Tibial artery (tissue), 4 donors: ENCODE measurements around the gene RETREG1.

Experiments
- DNase-seq, 2 donors: peaks; one replicate each; pipeline ENCODE4 v3.0.0-alpha.2; 2019
- H3K27ac ChIP-seq, 2 donors: fragments of 200-600 bp; sonication (generic) in 1 of 2; 1 replicate in 1 of 2; 2 replicates in 1 of 2; pipeline ENCODE4 v1.5.1; 2018 to 2019; ENCODE audit warnings: mild to moderate bottlenecking in 1 of 2
- H3K27me3 ChIP-seq, 2 donors: fragments of 200-600 bp; sonication (generic) in 1 of 2; one replicate each; pipeline versions ENCODE4 v1.5.1 to v1.6.0; 2016 to 2019
- H3K36me3 ChIP-seq, 3 donors: fragments of 200-600 bp; sonication (generic) in 2 of 3; one replicate each; pipeline ENCODE4 v1.5.1; 2016 to 2019; ENCODE audit warnings: mild to moderate bottlenecking in 2 of 3
- H3K4me1 ChIP-seq, 4 donors: fragments of 200-600 bp; sonication (generic) in 2 of 4; 1 replicate in 3 of 4; 2 replicates in 1 of 4; pipeline ENCODE4 v1.5.1; 2016 to 2019
- H3K4me3 ChIP-seq, 2 donors: fragments of 200-600 bp; sonication (generic) in 1 of 2; 1 replicate in 1 of 2; 2 replicates in 1 of 2; pipeline ENCODE4 v1.5.1; 2018 to 2019; ENCODE audit warnings: mild to moderate bottlenecking in 2 of 2
- H3K9me3 ChIP-seq, 3 donors: fragments of 200-600 bp; sonication (generic) in 1 of 3; one replicate each; pipeline ENCODE4 v1.5.1; 2016 to 2019
- CTCF ChIP-seq, 2 experiments: fragments of 200-600 bp in 1 of 2; fragments of 450-650 bp in 1 of 2; IDR thresholded peaks; one replicate each; pipeline ENCODE4 v1.5.1; 2017 to 2019; ENCODE audit warnings: antibody characterized with exemption in 2 of 2, mild to moderate bottlenecking in 1 of 2, moderate library complexity in 1 of 2
- intact Hi-C: fragments of 100-400 bp; cut with DNase I; formaldehyde crosslinking; loops from one replicate; pipeline ENCODE4 v1.15.0; 2023; ENCODE audit warnings: low total_unique reads

Gene RETREG1

GRCh38 chr5:16504571-16504970 lies 112.2 kb downstream of the RETREG1 start:
- no peak overlapping the region for H3K4me3 ChIP-seq
- intact Hi-C loops = no loop called here

GRCh38 chr5:16502866-16503265 lies 113.9 kb downstream of the RETREG1 start:
- Histone ChIP-seq H3K27ac (no peak overlapping the region), H3K36me3 (no peaks in the 10 kb centered on the region), H3K4me1 (peaks cover 0 to 9% (median 3%) of the 10 kb centered on the region in 4 donors), H3K27me3 (no peaks in the 10 kb centered on the region), H3K9me3 (no peaks in the 10 kb centered on the region), H3K4me3 (no peak overlapping the region)
- no peak for DNase-seq
- no peak for TF ChIP-seq CTCF (IDR thresholded peaks at IDR 0.05)
- intact Hi-C loops = no loop called here

More at GRCh38 chr5:16504571-16504970, 112.2 kb downstream of the RETREG1 start:
- Histone ChIP-seq H3K9me3 (no peaks in the 10 kb centered on the region), H3K27me3 (no peaks in the 10 kb centered on the region), H3K27ac (no peak overlapping the region), H3K36me3 (no peaks in the 10 kb centered on the region), H3K4me1 (peaks cover 0 to 24% (median 10%) of the 10 kb centered on the region in 4 donors)
- no peak for TF ChIP-seq CTCF (IDR thresholded peaks at IDR 0.05)
- no peak for DNase-seq

- no peak for DNase-seq
- H3K4me3 ChIP-seq = no peak overlapping the region
- H3K27ac ChIP-seq = no peak overlapping the region
- intact Hi-C loops = no loop called here
- no peaks in the 10 kb centered on the region for H3K36me3 ChIP-seq
- no peaks in the 10 kb centered on the region for H3K4me1 ChIP-seq
- H3K27me3 ChIP-seq = no peaks in the 10 kb centered on the region
- TF ChIP-seq CTCF (IDR thresholded peaks at IDR 0.05) = no peak
- peaks cover 0 to 5% (median 5%) of the 10 kb centered on the region in 3 donors for H3K9me3 ChIP-seq
Measured at GRCh38 chr5:16500024-16500423, 116.8 kb downstream of the RETREG1 start.

- intact Hi-C loops = no loop called here
Measured at GRCh38 chr5:16497546-16497945, 119.3 kb downstream of the RETREG1 start.

GRCh38 chr5:16493261-16493660 lies 123.5 kb downstream of the RETREG1 start:
- Histone ChIP-seq H3K9me3 (peaks cover 0 to 8% (median 5%) of the 10 kb centered on the region in 3 donors), H3K36me3 (no peaks in the 10 kb centered on the region), H3K4me1 (no peaks in the 10 kb centered on the region), H3K27me3 (no peaks in the 10 kb centered on the region), H3K4me3 (no peak overlapping the region), H3K27ac (no peak overlapping the region)
- intact Hi-C loops = no loop called here
- no peak for TF ChIP-seq CTCF (IDR thresholded peaks at IDR 0.05)
- DNase-seq = no peak

More at GRCh38 chr5:16497546-16497945, 119.3 kb downstream of the RETREG1 start:
- H3K9me3 ChIP-seq = peaks cover 0 to 8% (median 5%) of the 10 kb centered on the region in 3 donors
- no peak for DNase-seq
- H3K4me1 ChIP-seq = no peaks in the 10 kb centered on the region
- no peak for TF ChIP-seq CTCF (IDR thresholded peaks at IDR 0.05)
- no peaks in the 10 kb centered on the region for H3K36me3 ChIP-seq
- H3K27ac ChIP-seq = no peak overlapping the region
- no peak overlapping the region for H3K4me3 ChIP-seq
- no peaks in the 10 kb centered on the region for H3K27me3 ChIP-seq
